ENCODE data around the gene CDCP2.
"Not testable (repeated sequence)": the region's sequence is repeated elsewhere in the genome, so short reads cannot be mapped to it uniquely, and the experiment has no call there.

CDCP2 gene

DNA sequence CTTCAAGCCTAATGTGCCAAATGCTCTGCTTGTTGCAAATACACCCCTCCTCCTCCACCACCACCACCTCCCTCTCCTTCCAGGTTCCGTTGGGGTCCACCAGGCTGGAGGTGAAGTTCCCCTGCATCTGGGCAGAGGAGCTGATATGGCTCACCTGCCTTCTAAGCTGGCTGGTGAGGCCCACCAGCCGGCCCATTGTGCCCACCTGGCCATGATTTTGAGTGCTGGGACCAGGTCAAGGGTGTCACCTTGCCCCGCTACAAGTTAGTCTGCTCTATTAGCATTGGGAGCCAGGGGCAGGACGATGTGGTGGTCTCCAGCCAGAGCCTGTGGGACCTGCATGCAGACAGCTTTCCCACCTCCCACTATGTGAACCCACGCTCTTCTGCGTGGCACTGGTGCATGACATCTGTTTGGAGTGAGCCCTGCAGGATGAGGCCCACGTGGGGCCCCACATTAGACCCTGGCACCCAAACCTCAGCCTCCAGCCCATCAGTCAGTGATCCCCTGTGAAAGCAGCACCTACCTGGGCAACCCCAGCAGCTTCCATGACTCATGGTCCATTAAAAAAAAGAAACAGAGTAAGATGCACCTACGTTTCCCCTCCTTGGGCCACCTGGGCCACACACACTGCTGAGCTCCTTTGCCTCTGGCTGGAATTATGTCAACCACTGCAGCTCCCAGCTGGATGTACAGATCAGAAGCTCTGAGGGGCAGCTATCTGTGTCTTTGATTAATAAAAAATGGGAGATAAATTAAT, 15.6 kb upstream of the CDCP2 start:
- DNase-seq (ENCODE audit: low read depth, low spot score): no peak

DNA sequence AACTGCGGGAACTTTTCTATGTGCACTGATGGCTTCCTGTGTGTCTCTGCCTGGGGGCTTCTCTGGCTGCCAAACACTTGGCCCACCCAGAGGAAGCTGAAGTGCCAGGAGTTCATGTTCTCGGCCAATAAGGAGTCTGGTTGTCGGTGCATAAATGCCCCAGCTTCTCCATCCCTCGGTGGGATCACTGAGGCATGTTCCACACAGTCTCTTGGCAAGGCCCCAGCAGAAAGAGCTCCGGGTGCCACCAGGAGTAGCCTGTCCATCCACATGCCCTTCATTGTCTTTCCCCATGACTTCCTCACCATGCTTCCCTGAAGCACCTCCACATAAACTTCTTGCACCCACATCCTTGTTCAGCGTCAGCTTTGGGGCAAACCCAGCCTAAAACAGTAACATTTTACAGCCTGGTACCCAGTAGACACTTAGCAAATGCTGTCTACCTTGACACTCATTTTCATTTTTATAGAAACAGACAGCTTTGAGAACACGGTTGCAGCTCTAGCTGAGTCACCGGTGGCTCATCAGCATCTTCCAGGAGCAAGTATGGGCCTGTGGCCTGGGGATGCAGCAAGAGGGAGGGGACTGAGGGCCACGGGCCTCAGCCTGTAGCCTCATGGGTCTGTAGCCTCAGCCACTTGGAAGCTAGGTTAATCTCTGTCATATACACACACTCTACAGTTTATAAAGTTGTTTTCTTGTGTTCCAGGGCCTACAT, 14.8 kb upstream of the CDCP2 start:
- peak; percentile 31 for DNase-seq (ENCODE audit: low read depth, low spot score)

DNA sequence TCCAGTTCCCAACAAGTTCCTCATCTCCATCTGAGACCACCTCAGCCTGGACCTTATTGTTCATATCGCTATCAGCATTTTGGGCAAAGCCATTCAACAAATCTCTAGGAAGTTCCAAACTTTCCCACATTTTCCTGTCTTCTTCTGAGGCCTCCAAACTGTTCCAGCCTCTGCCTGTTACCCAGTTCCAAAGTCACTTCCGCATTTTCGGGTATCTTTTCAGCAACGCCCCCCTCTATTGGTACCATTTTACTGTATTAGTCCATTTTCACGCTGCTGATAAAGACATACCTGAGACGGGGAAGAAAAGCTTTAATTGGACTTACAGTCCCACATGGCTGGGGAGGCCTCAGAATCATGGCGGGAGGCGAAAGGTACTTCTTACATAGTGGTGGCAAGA, 13.6 kb upstream of the CDCP2 start:
- not testable (repeated sequence) for DNase-seq (ENCODE audit: low read depth, low spot score)

DNA sequence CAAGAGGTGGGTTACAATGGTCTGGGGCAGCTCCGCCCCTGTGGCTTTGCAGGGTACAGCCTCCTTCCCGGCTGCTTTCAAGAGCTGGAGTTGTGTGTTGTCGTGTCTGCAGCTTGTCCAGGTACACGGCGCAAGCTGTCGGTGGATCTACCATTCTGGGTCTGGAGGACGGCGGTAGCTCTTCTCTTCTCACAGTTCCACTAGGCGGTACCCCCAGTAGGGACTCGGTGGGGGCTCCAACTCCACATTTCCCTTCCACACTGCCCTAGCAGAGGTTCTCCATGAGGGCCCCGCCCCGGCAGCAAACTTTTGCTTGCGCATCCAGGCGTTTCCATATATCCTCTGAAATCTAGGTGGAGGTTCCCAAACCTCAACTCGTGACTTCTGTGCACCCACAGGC, 12.3 kb upstream of the CDCP2 start:
- no peak for DNase-seq (ENCODE audit: low read depth, low spot score)

DNA sequence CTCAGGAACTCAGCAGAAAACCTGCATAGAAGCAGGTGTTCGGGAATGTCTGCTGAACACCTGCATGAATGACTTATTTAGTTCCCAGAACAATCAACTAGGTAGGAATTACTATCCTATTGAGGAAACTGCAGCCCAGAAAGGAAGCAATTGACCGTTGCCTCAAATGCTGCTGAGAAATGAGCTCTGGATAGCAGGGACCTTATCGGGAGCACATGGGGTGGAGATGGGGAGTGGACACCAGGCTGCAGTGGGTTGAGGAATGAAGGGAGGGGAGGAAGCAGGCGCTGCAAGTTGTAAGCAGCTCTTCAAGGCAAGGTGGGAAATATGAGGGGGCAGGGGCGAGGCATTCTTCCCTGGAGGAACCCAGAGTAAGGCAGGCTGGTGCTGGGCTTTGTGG, 10.8 kb upstream of the CDCP2 start:
- DNase-seq (ENCODE audit: low read depth, low spot score): no peak

DNA sequence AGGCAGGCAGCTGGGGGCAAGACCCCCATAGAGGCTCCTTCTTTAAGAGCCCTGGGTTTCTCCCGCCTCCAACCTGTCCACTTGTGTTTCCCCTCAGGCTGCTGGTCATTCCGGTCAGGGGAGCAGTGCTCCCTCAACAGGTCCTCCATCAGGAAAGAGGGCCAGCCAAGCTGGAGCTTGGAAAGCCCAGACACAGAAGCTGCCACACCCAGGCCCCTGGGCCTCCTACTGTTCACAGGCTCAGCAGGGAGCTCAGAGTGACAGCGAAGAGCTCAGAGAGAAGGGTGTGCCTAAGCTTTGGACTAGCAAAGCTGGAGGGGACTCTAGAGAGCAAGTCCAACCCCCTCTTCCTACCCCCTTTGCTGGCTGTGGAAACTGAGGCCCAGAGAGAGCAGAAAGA, 10.3 kb upstream of the CDCP2 start:
- no peak for DNase-seq (ENCODE audit: low read depth, low spot score)

DNA sequence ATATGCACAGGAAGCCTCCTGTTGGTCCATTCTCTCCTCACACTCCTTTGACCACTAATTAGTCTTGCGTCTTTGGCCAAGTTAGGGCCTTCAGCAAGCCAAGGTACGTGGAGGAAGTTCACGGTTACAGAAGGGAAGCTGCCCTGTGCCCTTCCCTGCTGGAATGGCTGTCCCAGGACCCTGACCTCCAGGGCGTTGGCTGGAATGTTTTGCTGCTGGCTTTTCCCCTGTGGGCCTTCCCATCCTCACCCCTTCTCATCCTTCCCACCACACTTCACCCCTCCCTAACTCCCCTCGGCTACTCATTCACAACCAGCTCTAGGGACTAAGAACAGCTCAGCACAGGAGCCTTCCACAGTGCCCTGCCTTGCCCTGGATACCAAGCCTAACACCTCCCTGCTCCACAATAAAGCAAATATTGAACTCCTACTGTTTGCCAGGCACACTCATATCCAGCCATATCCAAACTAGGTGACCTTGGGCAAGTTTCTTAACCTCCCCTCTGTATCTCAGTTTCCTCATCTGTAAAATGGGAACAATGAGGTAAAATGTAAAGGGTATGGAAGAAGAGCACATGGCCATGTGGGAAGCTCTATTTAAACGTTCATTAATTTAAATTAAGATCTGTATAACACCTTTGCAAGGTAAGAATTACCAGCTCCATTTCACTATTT, 8.8 kb upstream of the CDCP2 start:
- DNase-seq (ENCODE audit: low read depth, low spot score): no peak

DNA sequence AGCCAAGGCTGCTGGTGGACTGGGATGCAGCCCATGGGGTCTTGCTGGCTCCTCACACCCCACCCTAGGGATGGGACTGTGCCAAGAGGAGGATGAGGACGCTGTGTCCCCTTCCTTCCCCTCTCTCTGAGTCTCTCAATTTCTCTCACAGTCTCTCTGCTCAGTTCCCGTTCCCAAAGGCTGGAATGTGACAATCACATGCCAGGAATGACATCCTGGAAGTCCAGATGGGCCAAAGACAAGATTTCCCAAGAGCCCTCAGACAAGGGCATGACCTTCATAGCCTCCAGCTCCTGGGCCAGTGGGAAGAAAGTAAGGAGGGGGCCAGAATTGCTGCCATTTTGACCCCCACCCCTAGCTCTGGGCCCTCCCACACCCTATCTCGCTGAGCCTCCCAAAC, 7.6 kb upstream of the CDCP2 start:
- no peak for DNase-seq (ENCODE audit: low read depth, low spot score)

DNA sequence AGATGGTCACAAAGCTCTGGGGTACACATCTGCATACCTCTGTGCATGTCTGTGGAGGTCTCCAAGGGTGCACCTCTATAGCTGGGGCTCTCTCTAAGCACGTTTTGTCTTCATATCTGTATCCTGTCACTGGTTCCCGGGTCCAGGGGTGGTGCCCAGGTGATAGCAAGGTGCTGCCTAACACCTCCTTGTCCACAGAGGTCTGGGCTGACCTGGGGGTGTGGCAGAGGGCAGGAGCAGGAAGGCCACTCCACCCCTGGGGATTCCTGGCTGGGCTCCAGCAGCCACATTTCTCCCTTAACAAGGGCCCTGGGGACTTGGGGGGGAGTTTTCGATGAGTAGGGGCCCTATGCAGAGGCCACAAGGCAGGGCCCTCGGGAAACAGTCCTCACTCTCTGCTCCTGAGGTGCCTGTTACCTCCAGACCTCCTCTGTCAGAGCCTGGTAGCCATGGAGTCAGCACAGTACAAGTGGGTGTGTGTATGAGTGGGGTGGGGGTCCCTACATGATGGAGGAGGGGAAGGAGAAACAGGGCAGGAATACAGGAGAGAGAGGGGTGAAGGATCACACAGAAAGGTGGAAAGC, 7.0 kb upstream of the CDCP2 start:
- DNase-seq (ENCODE audit: low read depth, low spot score): no peak

DNA sequence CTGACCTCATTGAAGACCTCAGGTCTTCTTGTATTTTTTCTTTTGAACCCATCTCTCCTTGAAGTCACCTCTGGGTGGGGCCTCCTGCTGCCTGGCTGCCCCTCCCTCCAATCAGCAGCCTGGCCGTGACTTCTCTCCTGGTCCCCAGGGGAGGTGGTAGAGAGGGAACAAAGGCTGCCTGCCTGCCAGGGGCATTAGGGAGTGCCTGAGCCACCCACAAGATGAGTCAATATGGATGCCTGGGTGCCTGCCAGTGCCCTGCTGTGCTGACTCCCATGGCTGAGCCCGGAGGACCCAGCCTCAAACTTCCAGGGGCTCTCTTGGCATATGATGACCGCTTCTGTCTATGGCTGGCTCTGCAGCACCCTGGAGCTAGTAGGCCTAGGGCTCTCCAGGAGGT, 5.3 kb upstream of the CDCP2 start:
- peak; percentile 71 for DNase-seq (ENCODE audit: low read depth, low spot score)

DNA sequence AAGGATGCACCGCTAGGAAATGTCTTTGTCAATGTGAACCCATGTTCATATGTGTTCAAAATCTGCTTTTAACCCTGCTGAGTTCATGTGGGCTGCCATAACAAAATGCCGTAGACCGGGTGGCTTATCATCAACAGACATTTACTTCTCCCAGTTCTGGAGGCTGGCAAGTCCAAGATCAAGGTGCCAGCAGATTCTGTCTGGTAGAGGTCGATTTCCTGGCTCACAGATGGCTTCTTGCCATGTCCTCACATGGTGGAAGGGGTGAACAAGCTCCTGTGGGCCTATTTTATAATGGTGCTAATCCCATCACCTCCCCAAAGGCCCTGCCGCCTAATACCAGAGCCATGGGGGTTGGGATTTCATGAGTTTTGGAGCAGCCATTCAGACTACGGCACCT, 4.6 kb upstream of the CDCP2 start:
- DNase-seq (ENCODE audit: low read depth, low spot score): no peak

DNA sequence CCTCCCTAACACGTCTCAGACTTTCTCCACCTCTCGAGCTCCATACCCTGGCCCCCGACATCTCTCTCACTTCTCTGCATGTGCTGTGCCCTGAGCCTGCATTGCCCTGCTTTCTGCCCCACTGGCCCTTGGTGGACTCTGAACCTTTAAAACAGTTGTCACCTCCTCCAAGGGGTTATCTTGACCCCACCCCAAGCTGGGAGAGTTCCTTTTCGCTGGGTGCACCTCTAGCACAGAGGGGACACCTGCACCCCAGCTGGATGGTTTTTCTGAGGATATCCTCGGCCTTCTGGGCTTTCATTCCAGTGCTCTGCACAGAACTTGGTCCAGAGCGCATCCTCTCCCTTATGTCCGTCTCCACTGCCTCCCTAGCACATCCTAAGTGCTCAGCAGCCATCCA, 4.2 kb upstream of the CDCP2 start:
- no peak for DNase-seq (ENCODE audit: low read depth, low spot score)

DNA sequence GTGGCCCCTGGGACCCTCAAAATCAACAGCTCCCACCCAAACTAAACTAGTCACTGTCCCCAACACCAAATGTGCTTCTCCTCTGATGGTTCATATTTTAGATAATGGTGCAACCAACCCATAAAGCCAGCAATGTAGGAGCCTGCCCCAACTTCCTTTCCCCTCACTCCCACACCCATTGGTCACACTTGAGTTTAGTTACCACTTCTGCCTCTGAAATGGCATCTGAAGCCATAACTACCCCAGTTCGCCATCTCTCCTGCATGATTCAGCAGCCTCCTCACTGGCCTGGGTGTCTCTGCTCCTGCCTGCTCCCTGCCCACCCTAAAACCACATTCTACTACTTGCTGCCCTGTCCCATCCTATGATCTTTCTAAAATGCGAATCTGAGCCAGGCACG, 3.4 kb upstream of the CDCP2 start:
- DNase-seq (ENCODE audit: low read depth, low spot score): no peak

DNA sequence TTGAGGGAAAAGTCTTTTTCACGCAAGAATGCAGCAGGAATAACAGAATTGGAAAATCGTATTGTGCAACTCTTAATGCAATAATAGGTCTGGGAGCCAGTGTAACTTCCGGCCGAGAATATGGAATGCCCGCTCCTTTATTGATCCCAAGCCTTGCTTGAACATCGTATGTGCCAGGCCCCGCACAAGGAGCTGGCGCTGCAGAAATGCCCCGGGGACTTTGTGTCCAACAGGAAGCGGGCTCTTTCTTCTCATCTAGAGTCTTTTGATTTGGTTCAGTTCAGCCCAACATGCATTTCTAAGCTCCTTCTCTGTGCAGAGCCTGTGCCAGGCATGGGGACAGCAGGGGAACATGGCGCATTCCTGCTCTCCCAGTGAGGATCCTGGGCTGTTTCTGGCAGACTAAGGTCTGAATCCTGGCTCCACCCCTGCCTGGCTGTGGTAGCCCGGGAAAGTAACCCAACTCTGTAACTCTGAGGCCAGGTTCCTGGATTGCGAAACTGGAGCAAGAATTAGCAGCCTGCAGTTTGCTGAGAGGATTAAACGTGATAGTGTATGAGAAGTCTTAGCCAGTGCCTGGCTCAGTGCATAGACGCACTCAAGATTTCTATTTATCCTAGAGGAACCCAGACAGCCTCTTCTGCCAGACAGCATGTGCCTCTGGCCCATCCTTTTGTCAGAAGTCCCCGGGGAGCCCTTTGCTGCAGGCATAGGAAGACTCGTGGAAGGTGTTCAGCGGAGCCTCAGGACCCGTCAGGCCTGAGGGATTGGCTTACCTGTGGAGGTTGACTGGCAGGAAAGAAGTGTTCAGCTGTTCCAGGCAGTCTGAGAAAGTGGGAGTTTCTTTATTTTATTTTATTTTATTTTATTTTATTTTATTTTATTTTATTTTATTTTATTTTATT, 987 bp upstream of the CDCP2 start:
- peak; percentile 70 for DNase-seq (ENCODE audit: low read depth, low spot score)

DNA sequence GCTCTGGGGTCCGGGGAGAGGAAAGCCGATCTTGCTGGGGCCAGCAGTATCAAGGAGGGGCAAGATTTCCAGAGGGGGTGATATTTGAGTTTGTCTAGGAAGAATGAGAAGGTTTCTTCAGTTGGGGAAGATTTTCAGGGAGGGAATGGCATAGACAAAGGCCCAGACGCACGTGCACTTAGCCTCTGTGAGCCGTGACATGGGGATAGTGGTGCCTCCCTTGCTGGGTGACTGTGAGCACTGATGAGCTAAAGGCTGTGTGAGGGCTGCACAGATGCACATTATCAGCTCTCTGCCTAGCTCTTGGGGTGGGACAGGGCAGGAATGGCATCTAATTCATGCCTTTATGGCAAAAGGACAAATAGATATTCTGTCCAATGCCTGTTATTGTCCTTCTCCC, 1.8 kb downstream of the CDCP2 start:
- DNase-seq (ENCODE audit: low read depth, low spot score): no peak

DNA sequence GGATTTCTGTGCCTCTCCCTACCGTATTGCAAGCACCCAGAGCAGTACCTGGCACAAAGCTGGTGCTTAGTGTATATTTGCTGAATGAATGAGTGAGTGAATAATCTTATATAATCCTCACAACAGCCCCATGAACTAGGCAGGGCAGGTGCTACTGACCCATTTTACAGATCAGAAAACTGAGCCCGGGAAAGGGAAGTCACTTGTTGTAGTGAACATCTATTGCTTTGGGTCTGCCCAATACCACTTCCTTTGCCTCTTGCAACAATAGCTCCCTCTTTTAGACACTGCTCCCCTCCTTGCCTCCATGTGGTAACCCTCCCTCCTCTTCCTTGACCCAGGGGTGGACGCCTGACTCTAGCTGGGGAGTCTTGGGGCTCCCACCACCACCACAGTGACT, 3.1 kb downstream of the CDCP2 start:
- DNase-seq (ENCODE audit: low read depth, low spot score): no peak

DNA sequence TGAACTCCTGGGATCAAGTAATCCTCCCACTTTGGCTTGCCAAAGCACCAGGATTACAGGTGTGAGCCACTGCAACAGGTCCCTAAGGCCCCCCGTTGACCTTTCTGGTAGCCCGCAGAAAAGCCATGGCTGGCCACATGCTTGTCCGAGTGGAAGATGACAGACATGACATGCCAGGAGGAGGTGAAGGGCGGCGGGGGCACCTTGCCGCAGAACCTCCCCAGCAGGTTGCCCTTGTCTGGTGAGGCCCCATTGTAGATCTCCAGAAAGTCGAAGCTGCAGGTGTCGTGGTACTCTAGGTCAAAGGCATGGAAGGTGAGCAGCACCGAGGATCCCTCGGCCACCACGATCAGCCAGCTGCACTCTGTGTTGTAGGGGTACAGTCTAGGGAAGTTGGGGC, 8.4 kb downstream of the CDCP2 start:
- DNase-seq (ENCODE audit: low read depth, low spot score): no peak

DNA sequence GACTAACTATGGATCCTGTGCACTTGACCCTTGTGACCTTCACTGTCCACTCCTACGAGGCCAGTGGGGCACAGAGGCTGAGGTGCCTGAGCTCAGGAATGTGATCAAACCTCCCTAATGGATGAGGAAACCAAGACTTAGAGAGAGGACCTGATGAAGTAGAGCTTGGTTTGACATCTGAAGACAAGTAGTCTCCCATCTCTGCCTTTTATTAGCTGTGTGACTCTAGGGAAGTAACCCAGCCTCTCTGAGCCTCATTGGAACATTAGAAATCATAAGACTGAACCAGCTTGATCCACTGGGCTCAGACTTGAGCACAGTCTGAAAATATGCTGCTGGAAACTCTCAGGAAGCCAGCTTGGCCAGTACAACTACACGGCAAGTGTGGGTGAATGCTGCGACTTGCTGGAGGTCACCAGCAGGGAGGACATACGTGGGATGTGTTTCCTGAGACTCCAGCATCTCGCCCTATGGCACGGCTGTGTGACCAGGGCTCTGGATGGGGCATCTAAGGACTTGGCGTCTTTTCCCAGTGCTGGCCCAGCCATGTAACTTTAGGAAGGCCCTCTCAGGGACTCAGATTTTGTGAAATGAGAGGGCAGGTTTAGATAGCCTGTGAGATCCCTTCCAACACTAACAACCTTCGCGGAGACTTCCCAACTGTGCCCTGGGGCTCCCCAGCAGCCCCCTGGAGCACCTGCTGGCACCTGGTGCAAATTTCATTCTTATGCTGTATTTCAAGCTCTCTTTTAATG, 10.5 kb downstream of the CDCP2 start:
- no peak for DNase-seq (ENCODE audit: low read depth, low spot score)

DNA sequence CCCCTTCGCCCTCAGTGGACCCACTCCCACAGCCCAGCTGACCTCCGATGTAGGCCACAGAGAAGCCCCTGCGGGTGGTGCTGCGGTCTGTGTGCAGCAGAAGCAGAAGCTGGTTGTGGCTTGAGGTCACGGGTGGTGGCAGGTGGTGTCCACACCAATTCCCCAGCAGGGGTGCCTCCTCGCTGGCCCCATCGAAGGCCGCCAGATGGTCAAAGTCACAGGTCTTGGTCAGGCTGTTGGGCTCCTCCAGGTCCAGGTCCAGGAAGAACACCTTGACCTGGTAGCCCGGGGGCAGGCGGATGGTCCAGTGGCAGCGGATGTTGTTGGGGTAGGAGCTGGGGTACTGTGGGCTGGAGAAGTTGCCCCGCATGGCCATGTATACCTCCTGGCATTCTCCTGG, 13.1 kb downstream of the CDCP2 start:
- DNase-seq (ENCODE audit: low read depth, low spot score): no peak

DNA sequence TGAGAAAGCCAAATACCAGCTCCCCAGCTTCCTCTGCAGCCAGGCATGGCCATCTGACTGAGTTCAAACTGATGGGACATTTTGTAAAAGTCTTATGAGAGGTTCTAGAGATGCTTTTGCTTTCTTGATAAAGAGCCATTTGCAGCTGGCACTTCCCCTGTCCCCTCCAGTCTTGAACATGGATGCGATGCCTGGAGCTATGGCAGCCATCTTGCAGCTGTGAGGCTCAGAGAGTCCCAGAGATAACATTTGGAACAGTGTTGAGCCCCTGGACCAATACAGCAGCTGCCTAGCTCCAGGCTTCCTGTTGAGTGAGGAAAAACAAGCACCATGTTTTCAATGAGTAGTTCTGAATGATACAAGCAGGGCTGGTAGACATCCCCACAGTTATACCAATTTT, 13.8 kb downstream of the CDCP2 start:
- DNase-seq (ENCODE audit: low read depth, low spot score): no peak

DNA sequence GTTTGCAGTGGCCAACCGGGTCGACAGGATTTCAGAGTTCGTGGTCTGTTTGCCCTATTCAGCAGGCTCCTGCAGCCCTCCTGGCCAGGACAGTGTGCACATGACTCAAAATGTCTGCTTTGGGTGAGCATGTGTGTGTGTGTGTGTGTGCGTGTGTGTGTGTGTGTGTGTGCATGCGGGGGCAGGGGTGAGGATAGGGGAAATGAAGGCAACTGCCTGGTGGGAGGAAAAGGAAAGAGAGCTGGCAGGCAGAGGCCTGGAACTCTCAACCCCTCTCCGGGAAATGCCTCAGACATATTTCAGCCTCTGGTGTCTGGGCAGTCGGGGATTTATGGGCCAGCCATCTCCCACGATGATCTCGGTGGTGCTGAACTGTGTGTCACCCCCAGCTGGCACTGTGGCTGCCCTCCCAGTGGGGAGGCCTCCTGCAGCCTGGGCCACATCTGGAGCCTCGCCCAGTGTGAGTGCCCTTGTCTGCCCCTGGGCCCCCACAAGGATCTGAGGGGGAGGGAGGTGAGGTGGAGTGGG, 15.2 kb downstream of the CDCP2 start:
- DNase-seq (ENCODE audit: low read depth, low spot score): peak; percentile 70

All from astrocyte of the hippocampus (primary cell).